ENCODE results near the gene PPFIA1. TPM values are rescaled to one million over a fixed set of nuclear protein-coding genes. Genes with fewer than 3 reads are reported as not detected.

PPFIA1 gene
- total RNA-seq, 1 experiment from 2014 or later = 63.4 TPM

DNA sequence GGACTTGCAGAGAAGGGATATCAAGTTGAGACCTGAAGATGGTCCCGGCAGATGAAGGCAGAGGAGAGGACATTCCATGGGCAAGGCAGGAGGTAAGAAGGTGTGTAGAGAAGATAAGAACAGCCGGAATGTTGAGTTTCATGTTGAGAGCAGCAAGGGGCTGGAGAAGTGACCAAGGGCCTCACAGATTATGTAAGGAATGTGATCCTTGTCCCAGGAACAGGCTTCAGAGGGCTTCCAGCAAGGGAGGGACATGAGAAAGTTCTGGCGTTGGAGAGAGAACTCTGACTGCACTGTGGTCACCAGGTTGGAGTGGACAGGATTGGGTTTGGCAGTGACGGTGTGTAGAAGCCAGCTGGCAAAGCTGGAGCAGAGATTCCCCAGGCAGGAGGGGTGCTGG is 27.6 kb upstream of the PPFIA1 start:
- Histone ChIP-seq H3K56ac (ENCODE audit: insufficient read length, low read depth, low read length) (no peak overlapping the region), H2BK120ac (ENCODE audit: low read depth, low read length, poor library complexity, severe bottlenecking) (no peak overlapping the region), H4K20me1 (ENCODE audit: control insufficient read depth, insufficient read depth, insufficient read length) (no peaks in the 10 kb centered on the region), H2AFZ (ENCODE audit: low read length) (no peak overlapping the region), H4K91ac (ENCODE audit: insufficient read length, low read depth, low read length) (no peak overlapping the region), H3K27ac (ENCODE audit: insufficient read length, low read depth, low read length) (no peak overlapping the region), H3T11ph (ENCODE audit: low read length) (no peak overlapping the region), H3K27me3 (ENCODE audit: insufficient read depth, low read length) (no peaks in the 10 kb centered on the region), H3K79me2 (ENCODE audit: insufficient read depth, low read length) (no peaks in the 10 kb centered on the region), H2BK20ac (ENCODE audit: low read depth, low read length, poor library complexity, severe bottlenecking) (no peak overlapping the region), H3K4me2 (ENCODE audit: insufficient read depth, insufficient read length, low read length) (no peak overlapping the region), H3K79me1 (ENCODE audit: insufficient read depth, low read depth, low read length, poor library complexity, severe bottlenecking) (no peaks in the 10 kb centered on the region), H3K9me3 (ENCODE audit: control insufficient read depth, low read depth, low read length) (no peaks in the 10 kb centered on the region), H4K8ac (replicated peaks; ENCODE audit: insufficient read length, low read depth, low read length) (no peak overlapping the region), H2BK12ac (ENCODE audit: insufficient read length, low read depth, low read length) (no peak overlapping the region), H3K23ac (ENCODE audit: insufficient read length, low read depth, low read length) (no peak overlapping the region), H3K4me1 (ENCODE audit: insufficient read depth, low read length) (no peaks in the 10 kb centered on the region; the same call in 1 of the 2 replicates), H4K5ac (ENCODE audit: insufficient read length, low read depth, low read length) (no peak overlapping the region), H2BK15ac (ENCODE audit: low read depth, low read length) (no peak overlapping the region), H3K14ac (ENCODE audit: insufficient read depth, low read length) (no peak overlapping the region), H3K4ac (ENCODE audit: low read depth, low read length) (no peak overlapping the region), H3K23me2 (ENCODE audit: insufficient read length, low read depth, low read length, poor library complexity, severe bottlenecking) (no peaks in the 10 kb centered on the region), H2BK5ac (ENCODE audit: insufficient read length, low read length) (no peak overlapping the region), H2AK5ac (ENCODE audit: insufficient read length, low read length) (no peak overlapping the region), H3K9ac (ENCODE audit: extremely low read depth, insufficient read length, low read length) (no peak overlapping the region), H3K18ac (ENCODE audit: insufficient read length, low read depth, low read length) (no peak overlapping the region)
- DNase-seq = no peak
- Mint-ChIP-seq H3K4me3 (no peak overlapping the region), H3K36me3 (ENCODE audit: insufficient read depth in 1 of 3, low read depth in 3 of 3) (no peaks in the 10 kb centered on the region), H3K9me3 (no peaks in the 10 kb centered on the region), H3K27me3 (ENCODE audit: low read depth) (peaks cover 16% of the 10 kb centered on the region), H3K4me1 (peaks cover 4 to 10% of the 10 kb centered on the region in 2 experiments), H3K27ac (peak overlapping the region in 1 of 3 experiments; percentile 34; a peak in 1 of 7 replicates)
- no peak for TF ChIP-seq CTCF (conservative IDR thresholded peaks at IDR 0.05)
- WGBS (ENCODE audit: extremely low coverage, insufficient read length, low lambda C conversion rate) = no CpG with 5 or more reads among the region's 4 CpGs

All from H9 (cell line).